GM12878 (cell line): ENCODE results near the gene TTC23. TPM values are rescaled to one million over a fixed set of nuclear protein-coding genes. Genes with fewer than 3 reads are reported as not detected.
"Not testable (repeated sequence)": the region's sequence is repeated elsewhere in the genome, so short reads cannot be mapped to it uniquely, and the experiment has no call there.

Experiments
- ATAC-seq: fragments of 200-7000 bp; cut with Tn5 transposase; 3 replicates; pipeline ENCODE4 v1.9.1; 2020; ENCODE audit warnings: mild to moderate bottlenecking, moderate library complexity
- BruUV-seq: library from RNA; stranded (reverse); fragments of 400-500 nt; replicated peaks from 2 replicates; lab custom pipeline; 2021; lab: Mats Ljungman, UMichigan
- CTCF ChIA-PET: fragments of 300-600 bp; sonication (Branson Sonifier 250); formaldehyde crosslinking; extraction: SDS; loops from one replicate; lab custom pipeline; 2021; ENCODE audit warnings: inconsistent platforms; lab: Yijun Ruan, JAX
- POLR2A ChIA-PET: fragments of 350-600 bp; formaldehyde crosslinking; extraction: SDS; loops from one replicate; lab custom pipeline; 2021; ENCODE audit warnings: inconsistent platforms; lab: Charles Lee
- RAD21 ChIA-PET: fragments of 300-600 bp; sonication (Branson Sonifier 250); formaldehyde crosslinking; loops from one replicate; lab custom pipeline; 2023; ENCODE audit warnings: antibody characterized with exemption; ENCODE audit not compliant: unreplicated experiment; lab: Charles Lee
- SMC1A ChIA-PET: fragments of 300-600 bp; sonication (Branson Sonifier 250); formaldehyde crosslinking; loops from one replicate; lab custom pipeline; 2023; ENCODE audit not compliant: unreplicated experiment, uncharacterized antibody; lab: Charles Lee
- DNase-seq: peaks from one replicate; pipeline ENCODE4 v3.0.0-alpha.2; 2011; ENCODE audit warnings: low read depth, low spot score
- FAIRE-seq: peaks from 3 replicates; lab custom pipeline; 2011; peaks lifted over from hg19 to GRCh38; lab: Jason Lieb, UNC
- H2AFZ ChIP-seq: 2 replicates; pipeline ENCODE4 v1.6.0; 2011; ENCODE audit warnings: low read depth, low read length, control low read depth; ENCODE audit not compliant: control insufficient read depth
- H3K27ac ChIP-seq: 2 replicates; pipeline ENCODE4 v1.5.1; 2011; ENCODE audit warnings: control low read depth; ENCODE audit not compliant: control insufficient read depth, insufficient read depth
- H3K27me3 ChIP-seq, 2 experiments: replicated peaks in 1 of 2; 2 replicates each; pipeline versions ENCODE4 v1.6.0 to v1.6.1; 2011; ENCODE audit warnings: low read length in 1 of 2; ENCODE audit not compliant: control insufficient read depth in 2 of 2, insufficient read depth in 2 of 2
- H3K36me3 ChIP-seq, 2 experiments: 2 replicates each; pipeline ENCODE4 v1.5.1; 2011; ENCODE audit warnings: low read length in 1 of 2; ENCODE audit not compliant: control insufficient read depth in 2 of 2, insufficient read depth in 2 of 2
- H3K4me1 ChIP-seq: 2 replicates; pipeline ENCODE4 v1.6.1; 2011; ENCODE audit warnings: mild to moderate bottlenecking, low read length, moderate library complexity, mixed read lengths; ENCODE audit not compliant: control insufficient read depth, insufficient read depth
- H3K4me2 ChIP-seq: 2 replicates; pipeline ENCODE4 v1.6.0; 2011; ENCODE audit warnings: control low read depth; ENCODE audit not compliant: control insufficient read depth, insufficient read depth
- H3K4me3 ChIP-seq: fragments of 200-600 bp; sonication (generic); 2 replicates; pipeline ENCODE4 v1.5.1; 2016
- H3K79me2 ChIP-seq: 2 replicates; pipeline ENCODE4 v1.6.0; 2011; ENCODE audit warnings: low read length; ENCODE audit not compliant: control insufficient read depth, insufficient read depth
- H3K9ac ChIP-seq: 2 replicates; pipeline ENCODE4 v1.8.0; 2011; ENCODE audit warnings: low read length, control low read depth, mixed read lengths; ENCODE audit not compliant: control insufficient read depth, insufficient read depth
- H3K9me3 ChIP-seq: replicated peaks from 3 replicates; pipeline ENCODE4 v1.5.1; 2011; ENCODE audit warnings: mild to moderate bottlenecking, low read length; ENCODE audit not compliant: control insufficient read depth, insufficient read depth
- H4K20me1 ChIP-seq: 2 replicates; pipeline ENCODE4 v1.6.0; 2011; ENCODE audit not compliant: control insufficient read depth, insufficient read depth
- NFYA ChIP-seq: IDR thresholded peaks from 2 replicates; pipeline ENCODE4 v1.6.1; 2011; ENCODE audit warnings: low read depth, mild to moderate bottlenecking, low read length, improper control_type of control experiment, borderline replicate concordance
- WGBS: methylation state at CpG from one replicate; pipeline ENCODE4 v1.1.6; 2016; ENCODE audit warnings: low lambda C conversion rate; ENCODE audit not compliant: insufficient replicate concordance, insufficient coverage; ENCODE audit errors: missing lambda C conversion rate; 5-methylcytosine and 5-hydroxymethylcytosine counted together
- in situ Hi-C: fragments of 300-500 bp; cut with MboI; formaldehyde crosslinking; loops from 9 replicates; pipeline ENCODE4 v1.14.3; 2018; ENCODE audit warnings: mixed read lengths
- intact Hi-C: fragments of 100-400 bp; cut with micrococcal nuclease; formaldehyde crosslinking; loops from one replicate; pipeline ENCODE4 v1.14.2; 2022; ENCODE audit not compliant: unreplicated experiment
- polyA plus RNA-seq, 11 experiments: library from polyadenylated mRNA; depleted of rRNA in 4 of 11; unstranded in 6 of 11; stranded (reverse) in 5 of 11; fragments of >200 nt; fragmentation: Nextera tagmentation in 4 of 11; fragmentation: Illumina TruSeq in 1 of 11; extraction: Ambion mirVana in 4 of 11; extraction: Trizol in 1 of 11; gene quantifications; 1 replicate in 1 of 11; 2 replicates in 10 of 11; pipeline versions ENCODE4 v1.2.1 to v1.2.3, GENCODE V29; 2011 to 2016; ENCODE audit warnings: inconsistent platforms in 2 of 11, missing spikeins in 2 of 11, low read depth in 1 of 11
- total RNA-seq, 4 experiments: library from RNA; depleted of rRNA in 3 of 4; stranded (reverse); fragments of >200 nt in 3 of 4; fragmentation: Illumina TruSeq in 1 of 4; extraction: Trizol in 1 of 4; gene quantifications; 2 replicates each; pipeline versions ENCODE4 v1.2.1 to v1.2.3, GENCODE V29; 2013 to 2021
- TF ChIP-seq, protein P1 (sequence below): IDR thresholded peaks from 2 replicates; pipeline ENCODE4 v1.6.1; 2012; ENCODE audit warnings: low read depth, low read length, improper control_type of control experiment

TTC23 gene
- total and polyA plus RNA-seq, 10 of the 15 experiments (the other 5 are each of a cell fraction or from before 2014, with no cell fraction given): 1.2 to 9.0 (median 6.5) TPM

GRCh38 chr15:99197856-99198255 is 51.5 kb downstream of the TTC23 start:
- SMC1A ChIA-PET: no interaction called here
- no peaks in the 10 kb centered on the region for H3K4me1 ChIP-seq
- FAIRE-seq (no peak), DNase-seq (no peak), ATAC-seq (no peak)
- no peak overlapping the region for H2AFZ ChIP-seq
- no peaks in the 10 kb centered on the region for H3K27me3 ChIP-seq
- H3K36me3 ChIP-seq: no peaks in the 10 kb centered on the region; a peak in 1 of 4 replicates
- H3K9me3 ChIP-seq: no peaks in the 10 kb centered on the region; the same call in 2 of the 3 replicates
- no peak overlapping the region for H3K4me3 ChIP-seq
- TF ChIP-seq, protein P1, sequence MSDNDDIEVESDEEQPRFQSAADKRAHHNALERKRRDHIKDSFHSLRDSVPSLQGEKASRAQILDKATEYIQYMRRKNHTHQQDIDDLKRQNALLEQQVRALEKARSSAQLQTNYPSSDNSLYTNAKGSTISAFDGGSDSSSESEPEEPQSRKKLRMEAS: no peak
- no peak for TF ChIP-seq NFYA
- BruUV-seq: no TSS peak
- H3K9ac ChIP-seq: no peak overlapping the region
- 78% methylated on average over 3 of the region's 3 CpGs for WGBS
- H3K27ac ChIP-seq: no peak overlapping the region
- POLR2A ChIA-PET: no interaction called here
- H3K79me2 ChIP-seq: no peaks in the 10 kb centered on the region
- no peak overlapping the region for H3K4me2 ChIP-seq
- RAD21 ChIA-PET: no interaction called here
- in situ Hi-C loops: no loop called here
- CTCF ChIA-PET: no interaction called here
- H4K20me1 ChIP-seq: no peaks in the 10 kb centered on the region
- intact Hi-C loops: no loop called here

DNA sequence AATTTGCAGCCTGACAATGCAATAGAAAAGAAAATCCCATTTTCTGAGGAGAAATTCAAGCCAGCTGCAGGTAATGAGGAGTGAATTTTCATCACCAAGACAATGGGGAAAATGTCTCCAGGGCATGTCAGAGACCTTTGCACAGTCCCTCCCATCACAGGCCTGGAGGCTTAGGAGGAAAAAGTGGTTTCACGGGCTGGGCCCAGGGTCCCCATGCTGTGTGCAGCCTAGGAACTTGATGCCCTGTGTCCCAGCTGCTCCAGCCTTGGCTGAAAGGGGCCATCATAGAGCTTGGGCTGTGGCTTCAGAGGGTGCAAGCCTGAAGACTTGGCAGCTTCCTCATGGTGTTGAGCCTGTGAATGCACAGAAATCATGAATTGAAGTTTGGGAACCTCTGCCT is 57.2 kb downstream of the TTC23 start:
- WGBS: 100% methylated on average over 1 of the region's 1 CpG

More for the DNA sequence above, 57.2 kb downstream of the TTC23 start:
- ATAC-seq, H3K4me1 ChIP-seq, H3K27ac ChIP-seq, H4K20me1 ChIP-seq, H3K27me3 ChIP-seq, BruUV-seq, H3K79me2 ChIP-seq, RAD21 ChIA-PET, H3K36me3 ChIP-seq, DNase-seq, H2AFZ ChIP-seq, H3K4me2 ChIP-seq, SMC1A ChIA-PET, H3K9ac ChIP-seq, POLR2A ChIA-PET, CTCF ChIA-PET, H3K9me3 ChIP-seq, in situ Hi-C loops, intact Hi-C loops, FAIRE-seq, H3K4me3 ChIP-seq: not testable (repeated sequence)
